HG02840 (cell line): ENCODE measurements around the gene TMEM200C.

Source experiments
- ATAC-seq: cut with Tn5 transposase; IDR thresholded peaks from one replicate; pipeline ENCODE4 v1.9.1; 2021; ENCODE audit warnings: mild to moderate bottlenecking, moderate library complexity, moderate number of reproducible peaks; ENCODE audit not compliant: unreplicated experiment, low FRiP score

TMEM200C gene

GRCh38 chr18:5839102-5839501 is 56.2 kb downstream of the TMEM200C start:
- no peak for ATAC-seq
